ENCODE results near the gene ASB5. TPM values are rescaled to one million over a fixed set of nuclear protein-coding genes. Genes with fewer than 3 reads are reported as not detected.

Gene ASB5
- total RNA-seq, 1 donor from 2014 or later = not detected

GRCh38 chr4:176276710-176277109 lies 7.7 kb upstream of the ASB5 start:
- Histone ChIP-seq H3K4me1 (no peaks in the 10 kb centered on the region), H3K36me3 (no peaks in the 10 kb centered on the region), H3K79me2 (ENCODE audit: low read depth) (no peaks in the 10 kb centered on the region), H3K27me3 (no peaks in the 10 kb centered on the region), H3K27ac (no peak overlapping the region), H3K9me3 (ENCODE audit: low read depth) (no peaks in the 10 kb centered on the region), H3K4me3 (no peak overlapping the region), H3K4me2 (no peak overlapping the region), H4K20me1 (ENCODE audit: low read depth) (no peaks in the 10 kb centered on the region), H2AFZ (replicated peaks) (peak overlapping the region; percentile 64), H3K9ac (no peak overlapping the region), H3F3A (ENCODE audit: low read depth) (no peaks in the 10 kb centered on the region)
- H3K27ac Mint-ChIP-seq = no peak overlapping the region
- no peaks in the 10 kb centered on the region for H3K27me3 Mint-ChIP-seq (ENCODE audit: insufficient read depth, low read depth)
- no peak for DNase-seq (ENCODE audit: low spot score)
- no peak overlapping the region for H3K4me3 Mint-ChIP-seq
- no peaks in the 10 kb centered on the region for H3K36me3 Mint-ChIP-seq
- TF ChIP-seq EZH2 (IDR thresholded peaks at IDR 0.05) = no peak
- TF ChIP-seq EZH2phosphoT487 (IDR thresholded peaks at IDR 0.05) = no peak
- TF ChIP-seq CTCF (IDR thresholded peaks at IDR 0.05) = no peak
- no peaks in the 10 kb centered on the region for H3K9me3 Mint-ChIP-seq
- H3K4me1 Mint-ChIP-seq = peaks cover 4% of the 10 kb centered on the region

DNA sequence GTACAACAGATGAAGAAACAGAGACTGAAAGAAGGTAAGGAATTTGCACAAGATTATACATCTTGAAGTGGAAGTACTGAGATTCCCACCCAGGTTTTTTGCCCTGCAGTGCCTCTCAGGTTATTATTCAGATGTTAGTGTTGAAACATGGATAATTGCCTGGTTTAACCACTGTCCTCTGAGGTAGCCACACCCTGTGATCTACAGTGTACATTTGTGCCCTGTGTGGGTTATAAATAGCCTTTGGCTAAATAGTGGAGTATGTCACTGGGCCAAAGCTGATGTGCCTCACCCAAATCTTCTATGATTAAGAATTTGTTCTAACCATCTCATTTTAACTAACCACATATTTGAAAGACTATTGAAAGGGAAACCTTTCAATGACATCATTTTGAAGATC lies 5.4 kb upstream of the ASB5 start:
- no peak overlapping the region for H3K4me3 ChIP-seq
- H4K20me1 ChIP-seq (ENCODE audit: low read depth) = no peaks in the 10 kb centered on the region
- Mint-ChIP-seq H3K27me3 (ENCODE audit: insufficient read depth, low read depth) (no peaks in the 10 kb centered on the region), H3K9me3 (no peaks in the 10 kb centered on the region), H3K4me1 (peaks cover 4% of the 10 kb centered on the region), H3K4me3 (no peak overlapping the region), H3K36me3 (no peaks in the 10 kb centered on the region), H3K27ac (no peak overlapping the region)
- H3K4me1 ChIP-seq = no peaks in the 10 kb centered on the region
- no peaks in the 10 kb centered on the region for H3K27me3 ChIP-seq
- no peak for DNase-seq (ENCODE audit: low spot score)
- no peak overlapping the region for H3K9ac ChIP-seq
- no peak overlapping the region for H3K27ac ChIP-seq
- TF ChIP-seq CTCF (IDR thresholded peaks at IDR 0.05) = no peak
- no peak for TF ChIP-seq EZH2 (IDR thresholded peaks at IDR 0.05)
- TF ChIP-seq EZH2phosphoT487 (IDR thresholded peaks at IDR 0.05) = no peak
- H3K36me3 ChIP-seq = no peaks in the 10 kb centered on the region
- no peak overlapping the region for H3K4me2 ChIP-seq
- no peaks in the 10 kb centered on the region for H3F3A ChIP-seq (ENCODE audit: low read depth)
- no peaks in the 10 kb centered on the region for H3K9me3 ChIP-seq (ENCODE audit: low read depth)
- H2AFZ ChIP-seq (replicated peaks) = no peak overlapping the region
- H3K79me2 ChIP-seq (ENCODE audit: low read depth) = no peaks in the 10 kb centered on the region

DNA sequence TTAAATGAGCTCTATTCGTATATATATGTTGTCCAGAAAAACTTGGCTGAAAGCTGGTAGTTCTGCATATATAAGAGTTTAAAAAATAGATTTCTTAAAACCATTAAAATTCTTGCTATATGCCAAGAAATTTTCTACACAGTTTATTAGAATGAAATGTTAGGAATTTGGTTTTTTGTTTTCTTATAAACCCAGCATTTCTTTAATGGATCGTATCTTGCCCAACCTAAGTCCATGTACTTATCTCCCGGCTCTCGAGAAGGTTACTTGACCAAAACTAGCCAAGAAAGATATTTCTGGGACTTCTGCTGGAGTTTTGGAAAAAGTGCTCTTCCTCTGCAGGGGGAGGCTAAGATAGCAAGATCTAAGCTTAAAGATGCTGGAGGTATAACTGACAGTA lies 4.7 kb upstream of the ASB5 start:
- no peaks in the 10 kb centered on the region for H3K27me3 Mint-ChIP-seq (ENCODE audit: insufficient read depth, low read depth)
- no peak overlapping the region for H2AFZ ChIP-seq (replicated peaks)
- no peak overlapping the region for H3K27ac Mint-ChIP-seq

More for the DNA sequence above, 4.7 kb upstream of the ASB5 start:
- Histone ChIP-seq H3K9ac (no peak overlapping the region), H3K27me3 (no peaks in the 10 kb centered on the region), H4K20me1 (ENCODE audit: low read depth) (no peaks in the 10 kb centered on the region), H3K36me3 (no peaks in the 10 kb centered on the region), H3K79me2 (ENCODE audit: low read depth) (no peaks in the 10 kb centered on the region), H3K4me2 (no peak overlapping the region), H3K27ac (no peak overlapping the region), H3F3A (ENCODE audit: low read depth) (no peaks in the 10 kb centered on the region), H3K4me3 (no peak overlapping the region), H3K4me1 (no peaks in the 10 kb centered on the region), H3K9me3 (ENCODE audit: low read depth) (no peaks in the 10 kb centered on the region)
- Mint-ChIP-seq H3K4me1 (peaks cover 4% of the 10 kb centered on the region), H3K9me3 (no peaks in the 10 kb centered on the region), H3K36me3 (no peaks in the 10 kb centered on the region), H3K4me3 (no peak overlapping the region)
- DNase-seq (ENCODE audit: low spot score) = no peak
- TF ChIP-seq CTCF (IDR thresholded peaks at IDR 0.05) (no peak), EZH2phosphoT487 (IDR thresholded peaks at IDR 0.05) (no peak), EZH2 (IDR thresholded peaks at IDR 0.05) (no peak)
